Measurements from ENCODE around the gene MEI4. TPM values are rescaled to one million over a fixed set of nuclear protein-coding genes. Genes with fewer than 3 reads are reported as not detected.

Gene MEI4
- total RNA-seq, 1 experiment from 2014 or later, result not detected

GRCh38 chr6:77879527-77879926, 226.7 kb downstream of the MEI4 start:
- no peak overlapping the region for H3K27ac ChIP-seq (ENCODE audit: low read length)
- no peak overlapping the region for H2AFZ ChIP-seq (ENCODE audit: low read length)
- no peak overlapping the region for H3K9ac ChIP-seq (ENCODE audit: low read length)
- no peaks in the 10 kb centered on the region for H4K20me1 ChIP-seq (ENCODE audit: insufficient read depth, low read depth, low read length)
- H3K36me3 ChIP-seq (ENCODE audit: insufficient read depth, low read length), result no peaks in the 10 kb centered on the region
- no peak overlapping the region for H3K4me2 ChIP-seq (ENCODE audit: low read depth, low read length, poor library complexity, severe bottlenecking)
- no peaks in the 10 kb centered on the region for H3K4me1 ChIP-seq (ENCODE audit: low read length)
- DNase-seq, result no peak
- no peak overlapping the region for H3K4me3 ChIP-seq (ENCODE audit: low read length)
- H3K9me2 ChIP-seq (replicated peaks; ENCODE audit: insufficient read depth, low read length), result no peaks in the 10 kb centered on the region; the same call in 1 of the 2 replicates
- peaks cover 4% of the 10 kb centered on the region; the same call in 1 of the 2 replicates for H3K9me3 ChIP-seq (ENCODE audit: low read length)
- H3K27me3 ChIP-seq (ENCODE audit: low read length), result no peaks in the 10 kb centered on the region
- H3K79me2 ChIP-seq (ENCODE audit: low read length), result no peaks in the 10 kb centered on the region

GRCh38 chr6:77880501-77880900, 227.7 kb downstream of the MEI4 start:
- H3K27ac ChIP-seq (ENCODE audit: low read length), result no peak overlapping the region
- DNase-seq, result no peak
- H3K9me3 ChIP-seq (ENCODE audit: low read length), result peaks cover under 1% of the 10 kb centered on the region; the same call in 1 of the 2 replicates
- H2AFZ ChIP-seq (ENCODE audit: low read length), result no peak overlapping the region
- H3K36me3 ChIP-seq (ENCODE audit: insufficient read depth, low read length), result no peaks in the 10 kb centered on the region
- no peaks in the 10 kb centered on the region for H3K79me2 ChIP-seq (ENCODE audit: low read length)
- H3K9ac ChIP-seq (ENCODE audit: low read length), result no peak overlapping the region
- no peak overlapping the region for H3K4me3 ChIP-seq (ENCODE audit: low read length)
- H3K4me2 ChIP-seq (ENCODE audit: low read depth, low read length, poor library complexity, severe bottlenecking), result no peak overlapping the region
- H3K4me1 ChIP-seq (ENCODE audit: low read length), result no peaks in the 10 kb centered on the region
- H4K20me1 ChIP-seq (ENCODE audit: insufficient read depth, low read depth, low read length), result no peaks in the 10 kb centered on the region
- H3K9me2 ChIP-seq (replicated peaks; ENCODE audit: insufficient read depth, low read length), result no peaks in the 10 kb centered on the region; the same call in 1 of the 2 replicates
- H3K27me3 ChIP-seq (ENCODE audit: low read length), result no peaks in the 10 kb centered on the region

- Histone ChIP-seq H2AFZ (ENCODE audit: low read length) (no peak overlapping the region), H3K79me2 (ENCODE audit: low read length) (no peaks in the 10 kb centered on the region), H3K36me3 (ENCODE audit: insufficient read depth, low read length) (no peaks in the 10 kb centered on the region), H3K27ac (ENCODE audit: low read length) (no peak overlapping the region), H4K20me1 (ENCODE audit: insufficient read depth, low read depth, low read length) (no peaks in the 10 kb centered on the region), H3K9me2 (replicated peaks; ENCODE audit: insufficient read depth, low read length) (no peaks in the 10 kb centered on the region; the same call in 1 of the 2 replicates), H3K4me1 (ENCODE audit: low read length) (no peaks in the 10 kb centered on the region), H3K9me3 (ENCODE audit: low read length) (peaks cover 3% of the 10 kb centered on the region), H3K9ac (ENCODE audit: low read length) (no peak overlapping the region), H3K4me2 (ENCODE audit: low read depth, low read length, poor library complexity, severe bottlenecking) (no peak overlapping the region), H3K27me3 (ENCODE audit: low read length) (no peaks in the 10 kb centered on the region), H3K4me3 (ENCODE audit: low read length) (no peak overlapping the region)
- DNase-seq, result no peak
Measured at GRCh38 chr6:77883851-77884250, 231.0 kb downstream of the MEI4 start.

GRCh38 chr6:77893391-77893790, 240.6 kb downstream of the MEI4 start:
- DNase-seq, result no peak
- no peaks in the 10 kb centered on the region for H3K9me2 ChIP-seq (replicated peaks; ENCODE audit: insufficient read depth, low read length)
- no peaks in the 10 kb centered on the region for H3K27me3 ChIP-seq (ENCODE audit: low read length)
- H3K4me2 ChIP-seq (ENCODE audit: low read depth, low read length, poor library complexity, severe bottlenecking), result no peak overlapping the region
- no peaks in the 10 kb centered on the region for H3K36me3 ChIP-seq (ENCODE audit: insufficient read depth, low read length)
- H3K4me3 ChIP-seq (ENCODE audit: low read length), result no peak overlapping the region
- H3K79me2 ChIP-seq (ENCODE audit: low read length), result no peaks in the 10 kb centered on the region
- H2AFZ ChIP-seq (ENCODE audit: low read length), result no peak overlapping the region
- H3K9me3 ChIP-seq (ENCODE audit: low read length), result peaks cover 33% of the 10 kb centered on the region
- no peak overlapping the region for H3K9ac ChIP-seq (ENCODE audit: low read length)
- no peak overlapping the region for H3K27ac ChIP-seq (ENCODE audit: low read length)
- H3K4me1 ChIP-seq (ENCODE audit: low read length), result no peaks in the 10 kb centered on the region
- H4K20me1 ChIP-seq (ENCODE audit: insufficient read depth, low read depth, low read length), result no peaks in the 10 kb centered on the region

- H3K4me3 ChIP-seq (ENCODE audit: low read length), result no peak overlapping the region
- no peak overlapping the region for H3K4me2 ChIP-seq (ENCODE audit: low read depth, low read length, poor library complexity, severe bottlenecking)
- H3K27me3 ChIP-seq (ENCODE audit: low read length), result no peaks in the 10 kb centered on the region
- H4K20me1 ChIP-seq (ENCODE audit: insufficient read depth, low read depth, low read length), result no peaks in the 10 kb centered on the region
- no peaks in the 10 kb centered on the region for H3K4me1 ChIP-seq (ENCODE audit: low read length)
- no peaks in the 10 kb centered on the region for H3K36me3 ChIP-seq (ENCODE audit: insufficient read depth, low read length)
- H3K27ac ChIP-seq (ENCODE audit: low read length), result no peak overlapping the region
- no peak for DNase-seq
- H3K79me2 ChIP-seq (ENCODE audit: low read length), result no peaks in the 10 kb centered on the region
- H3K9me2 ChIP-seq (replicated peaks; ENCODE audit: insufficient read depth, low read length), result no peaks in the 10 kb centered on the region
- peaks cover 8% of the 10 kb centered on the region for H3K9me3 ChIP-seq (ENCODE audit: low read length)
- no peak overlapping the region for H3K9ac ChIP-seq (ENCODE audit: low read length)
- H2AFZ ChIP-seq (ENCODE audit: low read length), result no peak overlapping the region
Measured at GRCh38 chr6:77906070-77906469, 253.2 kb downstream of the MEI4 start.

- Histone ChIP-seq H3K79me2 (ENCODE audit: low read length) (no peaks in the 10 kb centered on the region), H3K27me3 (ENCODE audit: low read length) (no peaks in the 10 kb centered on the region), H3K9ac (ENCODE audit: low read length) (no peak overlapping the region), H3K27ac (ENCODE audit: low read length) (no peak overlapping the region), H3K4me3 (ENCODE audit: low read length) (no peak overlapping the region), H3K9me2 (replicated peaks; ENCODE audit: insufficient read depth, low read length) (no peaks in the 10 kb centered on the region), H3K9me3 (ENCODE audit: low read length) (peaks cover 18% of the 10 kb centered on the region), H3K4me1 (ENCODE audit: low read length) (no peaks in the 10 kb centered on the region), H2AFZ (ENCODE audit: low read length) (no peak overlapping the region), H3K36me3 (ENCODE audit: insufficient read depth, low read length) (no peaks in the 10 kb centered on the region), H4K20me1 (ENCODE audit: insufficient read depth, low read depth, low read length) (no peaks in the 10 kb centered on the region), H3K4me2 (ENCODE audit: low read depth, low read length, poor library complexity, severe bottlenecking) (no peak overlapping the region)
- DNase-seq, result no peak
Measured at GRCh38 chr6:77910826-77911225, 258.0 kb downstream of the MEI4 start.

- H4K20me1 ChIP-seq (ENCODE audit: insufficient read depth, low read depth, low read length), result no peaks in the 10 kb centered on the region
- H3K4me3 ChIP-seq (ENCODE audit: low read length), result no peak overlapping the region
- H3K4me2 ChIP-seq (ENCODE audit: low read depth, low read length, poor library complexity, severe bottlenecking), result no peak overlapping the region
- no peaks in the 10 kb centered on the region for H3K79me2 ChIP-seq (ENCODE audit: low read length)
- no peak overlapping the region for H3K27ac ChIP-seq (ENCODE audit: low read length)
- H3K9me3 ChIP-seq (ENCODE audit: low read length), result peaks cover 19% of the 10 kb centered on the region
- DNase-seq, result no peak
- H3K4me1 ChIP-seq (ENCODE audit: low read length), result no peaks in the 10 kb centered on the region
- no peaks in the 10 kb centered on the region for H3K36me3 ChIP-seq (ENCODE audit: insufficient read depth, low read length)
- H3K27me3 ChIP-seq (ENCODE audit: low read length), result no peaks in the 10 kb centered on the region
- no peak overlapping the region for H2AFZ ChIP-seq (ENCODE audit: low read length)
- no peaks in the 10 kb centered on the region for H3K9me2 ChIP-seq (replicated peaks; ENCODE audit: insufficient read depth, low read length)
- H3K9ac ChIP-seq (ENCODE audit: low read length), result no peak overlapping the region
Measured at GRCh38 chr6:77926198-77926751, 273.4 kb downstream of the MEI4 start.

- H2AFZ ChIP-seq (ENCODE audit: low read length), result no peak overlapping the region
- H3K4me2 ChIP-seq (ENCODE audit: low read depth, low read length, poor library complexity, severe bottlenecking), result no peak overlapping the region
- H3K9ac ChIP-seq (ENCODE audit: low read length), result no peak overlapping the region
- no peaks in the 10 kb centered on the region for H3K4me1 ChIP-seq (ENCODE audit: low read length)
- no peaks in the 10 kb centered on the region for H3K27me3 ChIP-seq (ENCODE audit: low read length)
- H3K4me3 ChIP-seq (ENCODE audit: low read length), result no peak overlapping the region
- H4K20me1 ChIP-seq (ENCODE audit: insufficient read depth, low read depth, low read length), result no peaks in the 10 kb centered on the region
- peaks cover 9% of the 10 kb centered on the region for H3K9me3 ChIP-seq (ENCODE audit: low read length)
- no peak overlapping the region for H3K27ac ChIP-seq (ENCODE audit: low read length)
- no peaks in the 10 kb centered on the region for H3K9me2 ChIP-seq (replicated peaks; ENCODE audit: insufficient read depth, low read length)
- no peaks in the 10 kb centered on the region for H3K79me2 ChIP-seq (ENCODE audit: low read length)
- no peaks in the 10 kb centered on the region for H3K36me3 ChIP-seq (ENCODE audit: insufficient read depth, low read length)
- DNase-seq, result no peak
Measured at GRCh38 chr6:77930382-77930781, 277.5 kb downstream of the MEI4 start.

Measured in Karpas-422 (cell line).